HG02623 (cell line): ENCODE measurements around the gene ACAP1.

Experiments used
- ATAC-seq: cut with Tn5 transposase; IDR thresholded peaks from one replicate; pipeline ENCODE4 v1.9.1; 2021; ENCODE audit warnings: moderate library complexity; ENCODE audit not compliant: unreplicated experiment

ACAP1 gene

GRCh38 chr17:7336240-7337175 is at the start of gene ACAP1:
Gene ACAP1 (plus strand): TSS chr17:7336529. CDS start chr17:7336735, 206 bp downstream.
- peak; percentile 64 for ATAC-seq

GRCh38 chr17:7289256-7290032 is 46.9 kb upstream of the ACAP1 start:
- no peak for ATAC-seq

GRCh38 chr17:7290166-7290565 is 46.2 kb upstream of the ACAP1 start:
- no peak for ATAC-seq

GRCh38 chr17:7290685-7291084 is 45.6 kb upstream of the ACAP1 start:
- ATAC-seq: no peak

GRCh38 chr17:7292194-7292593 is 44.1 kb upstream of the ACAP1 start:
- ATAC-seq: no peak

GRCh38 chr17:7292729-7293128 is 43.6 kb upstream of the ACAP1 start:
- ATAC-seq: no peak

- ATAC-seq: no peak
These were observed 43.2 kb upstream of the ACAP1 start for GRCh38 chr17:7293159-7293558.

- ATAC-seq: no peak
These were observed 42.3 kb upstream of the ACAP1 start for GRCh38 chr17:7293816-7294613.

GRCh38 chr17:7294614-7295153 is 41.6 kb upstream of the ACAP1 start, which contains the start of gene YBX2:
Gene YBX2 (minus strand): TSS chr17:7294639. CDS start chr17:7294500, 139 bp downstream.
- ATAC-seq: no peak

GRCh38 chr17:7295230-7296180 is 40.8 kb upstream of the ACAP1 start:
- ATAC-seq: no peak

- ATAC-seq: no peak
These were observed 40.0 kb upstream of the ACAP1 start for GRCh38 chr17:7296189-7296861.

- ATAC-seq: no peak
These were observed 32.1 kb upstream of the ACAP1 start for GRCh38 chr17:7304179-7304578.

GRCh38 chr17:7306911-7307685 is 29.2 kb upstream of the ACAP1 start, which contains the start of gene EIF5A:
Gene EIF5A (plus strand): TSS chr17:7307628. CDS start chr17:7309636, 2,008 bp downstream.
- ATAC-seq: peak; percentile 69

- ATAC-seq: no peak
These were observed 28.4 kb upstream of the ACAP1 start for GRCh38 chr17:7307686-7308624.

GRCh38 chr17:7308625-7309433 is 27.5 kb upstream of the ACAP1 start:
- no peak for ATAC-seq

- ATAC-seq: no peak
These were observed 26.7 kb upstream of the ACAP1 start for GRCh38 chr17:7309628-7310027.
